GM23338 (cell line): ENCODE measurements around the gene SLC22A9. TPM values are rescaled to one million over a fixed set of nuclear protein-coding genes. Genes with fewer than 3 reads are reported as not detected.

Experiments
- ATAC-seq: fragments of 200-7000 bp; cut with Tn5 transposase; 3 replicates; pipeline ENCODE4 v1.9.1; 2020
- DNase-seq: peaks from one replicate; pipeline ENCODE4 v3.0.0-alpha.2; 2015; ENCODE audit warnings: low spot score
- H2AFZ ChIP-seq: fragments of 200-600 bp; sonication (generic); 2 replicates; pipeline ENCODE4 v1.8.0; 2016; ENCODE audit warnings: antibody characterized with exemption, mild to moderate bottlenecking, moderate library complexity
- H3F3A ChIP-seq: fragments of 200-600 bp; sonication (generic); replicated peaks from 2 replicates; pipeline ENCODE4 v1.8.0; 2017; ENCODE audit warnings: antibody characterized with exemption, mixed run types, low read depth
- H3K27ac ChIP-seq: fragments of 200-600 bp; sonication (generic); 2 replicates; pipeline ENCODE4 v1.6.1; 2016; ENCODE audit warnings: low read depth
- H3K27me3 ChIP-seq: fragments of 200-600 bp; sonication (generic); 2 replicates; pipeline ENCODE4 v1.8.0; 2016; ENCODE audit warnings: mild to moderate bottlenecking, mixed run types, moderate library complexity; ENCODE audit not compliant: insufficient read depth
- H3K36me3 ChIP-seq: fragments of 200-600 bp; sonication (generic); 2 replicates; pipeline ENCODE4 v1.8.0; 2016; ENCODE audit warnings: mild to moderate bottlenecking; ENCODE audit not compliant: insufficient read depth
- H3K4me1 ChIP-seq: fragments of 200-600 bp; sonication (generic); 2 replicates; pipeline ENCODE4 v1.8.0; 2016; ENCODE audit warnings: mild to moderate bottlenecking, moderate library complexity; ENCODE audit not compliant: insufficient read depth
- H3K4me2 ChIP-seq: fragments of 200-600 bp; sonication (generic); 2 replicates; pipeline ENCODE4 v1.7.1; 2017; ENCODE audit warnings: mixed run types
- H3K4me3 ChIP-seq: fragments of 200-600 bp; sonication (generic); 2 replicates; pipeline ENCODE4 v1.6.1; 2016; ENCODE audit warnings: mixed run types
- H3K79me2 ChIP-seq: fragments of 200-600 bp; sonication (generic); replicated peaks from 2 replicates; pipeline ENCODE4 v1.8.0; 2017; ENCODE audit warnings: mild to moderate bottlenecking; ENCODE audit not compliant: insufficient read depth
- H3K9me2 ChIP-seq: fragments of 200-600 bp; sonication (generic); 2 replicates; pipeline ENCODE4 v1.8.0; 2017; ENCODE audit not compliant: insufficient read depth
- H4K20me1 ChIP-seq: fragments of 200-600 bp; sonication (generic); replicated peaks from 2 replicates; pipeline ENCODE4 v1.8.0; 2017; ENCODE audit warnings: mild to moderate bottlenecking; ENCODE audit not compliant: insufficient read depth
- H3K27ac Mint-ChIP-seq: 2 replicates; pipeline ENCODE4 v1.8.0; 2020; ENCODE audit warnings: inconsistent platforms, mild to moderate bottlenecking, moderate library complexity, mixed read lengths
- H3K27me3 Mint-ChIP-seq: 3 replicates; pipeline ENCODE4 v1.8.0; 2022; ENCODE audit warnings: low read depth, mild to moderate bottlenecking, moderate library complexity, mixed read lengths, inconsistent platforms; ENCODE audit not compliant: insufficient read depth, poor library complexity
- H3K36me3 Mint-ChIP-seq: 3 replicates; pipeline ENCODE4 v1.8.0; 2021; ENCODE audit warnings: low read depth, mild to moderate bottlenecking, inconsistent platforms, moderate library complexity, mixed read lengths
- H3K4me1 Mint-ChIP-seq: 3 replicates; pipeline ENCODE4 v1.8.0; 2020; ENCODE audit warnings: mild to moderate bottlenecking, inconsistent platforms, mixed read lengths
- H3K4me3 Mint-ChIP-seq: 3 replicates; pipeline ENCODE4 v1.8.0; 2021; ENCODE audit warnings: moderate library complexity, mild to moderate bottlenecking, inconsistent platforms, mixed read lengths
- H3K9me3 Mint-ChIP-seq: 3 replicates; pipeline ENCODE4 v1.8.0; 2020; ENCODE audit warnings: moderate library complexity, mild to moderate bottlenecking, inconsistent platforms, mixed read lengths
- CREB1 ChIP-seq: fragments of 250-450 bp; sonication (Bioruptor Pico); IDR thresholded peaks from 2 replicates; pipeline ENCODE4 v1.5.0; 2020; ENCODE audit warnings: low read depth, mild to moderate bottlenecking, moderate library complexity
- ETS1 ChIP-seq: IDR thresholded peaks from 2 replicates; pipeline ENCODE4 v1.6.1; 2016; ENCODE audit warnings: antibody characterized with exemption
- EZH2 ChIP-seq: fragments of 200-600 bp; sonication (generic); IDR thresholded peaks from one replicate; pipeline ENCODE4 v1.8.0; 2017; ENCODE audit warnings: antibody characterized with exemption, mild to moderate bottlenecking, low read depth; ENCODE audit not compliant: unreplicated experiment
- EZH2phosphoT487 ChIP-seq: fragments of 200-600 bp; sonication (generic); IDR thresholded peaks from one replicate; pipeline ENCODE4 v1.8.1; 2018; ENCODE audit warnings: antibody characterized with exemption; ENCODE audit not compliant: unreplicated experiment
- POLR2AphosphoS5 ChIP-seq: IDR thresholded peaks from 2 replicates; pipeline ENCODE4 v1.6.1; 2016; ENCODE audit warnings: antibody characterized with exemption, low read depth
- ZNF114 ChIP-seq: fragments of 250-450 bp; sonication (Bioruptor Pico); IDR thresholded peaks from 2 replicates; pipeline ENCODE4 v1.5.0; 2020; ENCODE audit warnings: mild to moderate bottlenecking, moderate library complexity
- polyA plus RNA-seq: library from polyadenylated mRNA; unstranded; fragments of >200 nt; fragmentation: Nextera tagmentation; extraction: Ambion mirVana; gene quantifications from 2 replicates; pipeline ENCODE4 v1.2.1, GENCODE V29; 2016
- total RNA-seq: library from RNA; depleted of rRNA; stranded (reverse); fragments of >200 nt; shearing (Covaris generic); gene quantifications from 2 replicates; pipeline ENCODE4 v1.2.3, GENCODE V29; 2014
- TF ChIP-seq, protein P1 (sequence below): fragments of 250-450 bp; sonication (Bioruptor Pico); IDR thresholded peaks from 2 replicates; pipeline ENCODE4 v1.5.0; 2020; ENCODE audit warnings: mild to moderate bottlenecking, moderate library complexity

SLC22A9 gene
- total and polyA plus RNA-seq, 2 experiments from 2014 or later = not detected

DNA sequence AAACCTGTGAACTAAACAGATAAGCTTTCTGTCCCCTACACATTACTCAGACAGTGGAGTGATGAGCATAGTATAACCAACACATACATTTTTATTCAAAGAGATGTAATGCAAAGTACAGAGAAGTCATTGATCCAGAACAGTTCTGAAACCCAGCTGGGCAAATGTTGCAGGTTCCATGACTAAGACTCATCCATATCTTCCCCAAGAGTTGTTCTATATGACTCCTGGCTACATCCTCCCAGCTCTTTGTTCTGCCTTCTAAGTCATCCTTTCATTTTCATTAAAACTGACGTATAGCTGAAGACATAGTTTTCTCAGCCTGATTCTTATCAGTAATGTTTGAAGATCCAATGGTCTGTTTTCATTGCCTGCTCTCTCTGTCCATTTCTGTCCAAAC is 74.1 kb downstream of the SLC22A9 start:
- Histone ChIP-seq H2AFZ (no peak overlapping the region), H3F3A (no peaks in the 10 kb centered on the region)
- no peak overlapping the region for H3K27ac Mint-ChIP-seq

DNA sequence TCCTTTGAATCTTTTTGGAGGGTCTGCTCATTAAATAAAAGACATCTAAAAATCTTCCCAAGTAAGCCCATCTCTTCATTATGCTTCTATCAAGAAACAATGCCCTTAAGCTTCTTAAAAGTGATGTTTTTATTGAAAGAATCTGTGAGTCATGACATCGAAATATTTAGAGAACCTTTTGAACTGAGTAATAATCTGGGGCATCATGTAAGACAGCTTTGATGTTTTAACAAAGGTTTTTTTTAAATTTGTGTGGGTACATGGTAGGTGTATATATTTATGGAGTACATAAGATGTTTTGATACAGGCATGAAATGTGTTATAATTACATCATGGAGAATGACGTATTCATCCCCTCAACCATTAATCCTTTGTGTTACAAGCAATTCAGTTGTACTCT is 74.6 kb downstream of the SLC22A9 start:
- Histone ChIP-seq H3K4me3 (no peak overlapping the region), H3K79me2 (no peaks in the 10 kb centered on the region), H3F3A (no peaks in the 10 kb centered on the region), H4K20me1 (no peaks in the 10 kb centered on the region), H3K27me3 (no peaks in the 10 kb centered on the region), H3K4me1 (peaks cover 12% of the 10 kb centered on the region), H3K9me2 (peaks cover 24% of the 10 kb centered on the region), H3K36me3 (0 out of 2 replicates have a peak, but pooled peaks cover 3% of the 10 kb centered on the region), H2AFZ (no peak overlapping the region), H3K4me2 (no peak overlapping the region), H3K27ac (no peak overlapping the region)
- peaks cover 10% of the 10 kb centered on the region for H3K36me3 Mint-ChIP-seq
- ATAC-seq (no peak), DNase-seq (no peak)
- TF ChIP-seq EZH2 (no peak), EZH2phosphoT487 (no peak), ETS1 (no peak), POLR2AphosphoS5 (no peak), CREB1 (CRISPR knock-in tag) (no peak)
- TF ChIP-seq, protein P1, sequence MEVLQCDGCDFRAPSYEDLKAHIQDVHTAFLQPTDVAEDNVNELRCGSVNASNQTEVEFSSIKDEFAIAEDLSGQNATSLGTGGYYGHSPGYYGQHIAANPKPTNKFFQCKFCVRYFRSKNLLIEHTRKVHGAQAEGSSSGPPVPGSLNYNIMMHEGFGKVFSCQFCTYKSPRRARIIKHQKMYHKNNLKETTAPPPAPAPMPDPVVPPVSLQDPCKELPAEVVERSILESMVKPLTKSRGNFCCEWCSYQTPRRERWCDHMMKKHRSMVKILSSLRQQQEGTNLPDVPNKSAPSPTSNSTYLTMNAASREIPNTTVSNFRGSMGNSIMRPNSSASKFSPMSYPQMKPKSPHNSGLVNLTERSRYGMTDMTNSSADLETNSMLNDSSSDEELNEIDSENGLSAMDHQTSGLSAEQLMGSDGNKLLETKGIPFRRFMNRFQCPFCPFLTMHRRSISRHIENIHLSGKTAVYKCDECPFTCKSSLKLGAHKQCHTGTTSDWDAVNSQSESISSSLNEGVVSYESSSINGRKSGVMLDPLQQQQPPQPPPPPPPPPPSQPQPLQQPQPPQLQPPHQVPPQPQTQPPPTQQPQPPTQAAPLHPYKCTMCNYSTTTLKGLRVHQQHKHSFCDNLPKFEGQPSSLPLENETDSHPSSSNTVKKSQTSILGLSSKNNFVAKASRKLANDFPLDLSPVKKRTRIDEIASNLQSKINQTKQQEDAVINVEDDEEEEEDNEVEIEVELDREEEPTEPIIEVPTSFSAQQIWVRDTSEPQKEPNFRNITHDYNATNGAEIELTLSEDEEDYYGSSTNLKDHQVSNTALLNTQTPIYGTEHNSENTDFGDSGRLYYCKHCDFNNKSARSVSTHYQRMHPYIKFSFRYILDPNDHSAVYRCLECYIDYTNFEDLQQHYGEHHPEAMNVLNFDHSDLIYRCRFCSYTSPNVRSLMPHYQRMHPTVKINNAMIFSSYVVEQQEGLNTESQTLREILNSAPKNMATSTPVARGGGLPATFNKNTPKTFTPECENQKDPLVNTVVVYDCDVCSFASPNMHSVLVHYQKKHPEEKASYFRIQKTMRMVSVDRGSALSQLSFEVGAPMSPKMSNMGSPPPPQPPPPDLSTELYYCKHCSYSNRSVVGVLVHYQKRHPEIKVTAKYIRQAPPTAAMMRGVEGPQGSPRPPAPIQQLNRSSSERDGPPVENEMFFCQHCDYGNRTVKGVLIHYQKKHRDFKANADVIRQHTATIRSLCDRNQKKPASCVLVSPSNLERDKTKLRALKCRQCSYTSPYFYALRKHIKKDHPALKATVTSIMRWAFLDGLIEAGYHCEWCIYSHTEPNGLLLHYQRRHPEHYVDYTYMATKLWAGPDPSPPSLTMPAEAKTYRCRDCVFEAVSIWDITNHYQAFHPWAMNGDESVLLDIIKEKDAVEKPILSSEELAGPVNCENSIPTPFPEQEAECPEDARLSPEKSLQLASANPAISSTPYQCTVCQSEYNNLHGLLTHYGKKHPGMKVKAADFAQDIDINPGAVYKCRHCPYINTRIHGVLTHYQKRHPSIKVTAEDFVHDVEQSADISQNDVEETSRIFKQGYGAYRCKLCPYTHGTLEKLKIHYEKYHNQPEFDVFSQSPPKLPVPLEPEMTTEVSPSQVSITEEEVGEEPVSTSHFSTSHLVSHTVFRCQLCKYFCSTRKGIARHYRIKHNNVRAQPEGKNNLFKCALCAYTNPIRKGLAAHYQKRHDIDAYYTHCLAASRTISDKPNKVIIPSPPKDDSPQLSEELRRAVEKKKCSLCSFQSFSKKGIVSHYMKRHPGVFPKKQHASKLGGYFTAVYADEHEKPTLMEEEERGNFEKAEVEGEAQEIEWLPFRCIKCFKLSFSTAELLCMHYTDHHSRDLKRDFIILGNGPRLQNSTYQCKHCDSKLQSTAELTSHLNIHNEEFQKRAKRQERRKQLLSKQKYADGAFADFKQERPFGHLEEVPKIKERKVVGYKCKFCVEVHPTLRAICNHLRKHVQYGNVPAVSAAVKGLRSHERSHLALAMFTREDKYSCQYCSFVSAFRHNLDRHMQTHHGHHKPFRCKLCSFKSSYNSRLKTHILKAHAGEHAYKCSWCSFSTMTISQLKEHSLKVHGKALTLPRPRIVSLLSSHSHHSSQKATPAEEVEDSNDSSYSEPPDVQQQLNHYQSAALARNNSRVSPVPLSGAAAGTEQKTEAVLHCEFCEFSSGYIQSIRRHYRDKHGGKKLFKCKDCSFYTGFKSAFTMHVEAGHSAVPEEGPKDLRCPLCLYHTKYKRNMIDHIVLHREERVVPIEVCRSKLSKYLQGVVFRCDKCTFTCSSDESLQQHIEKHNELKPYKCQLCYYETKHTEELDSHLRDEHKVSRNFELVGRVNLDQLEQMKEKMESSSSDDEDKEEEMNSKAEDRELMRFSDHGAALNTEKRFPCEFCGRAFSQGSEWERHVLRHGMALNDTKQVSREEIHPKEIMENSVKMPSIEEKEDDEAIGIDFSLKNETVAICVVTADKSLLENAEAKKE = no peak
- H3K9me3 Mint-ChIP-seq = peaks cover 14% of the 10 kb centered on the region
- H3K27ac Mint-ChIP-seq = no peak overlapping the region
- no peaks in the 10 kb centered on the region for H3K27me3 Mint-ChIP-seq
- H3K4me1 Mint-ChIP-seq = peaks cover 21% of the 10 kb centered on the region
- no peak overlapping the region for H3K4me3 Mint-ChIP-seq

More for the DNA sequence above, 74.1 kb downstream of the SLC22A9 start:
- Mint-ChIP-seq H3K4me1 (peaks cover 17% of the 10 kb centered on the region), H3K4me3 (no peak overlapping the region), H3K36me3 (peaks cover 10% of the 10 kb centered on the region), H3K9me3 (peaks cover 14% of the 10 kb centered on the region), H3K27me3 (no peaks in the 10 kb centered on the region)
- no peak for DNase-seq
- no peak for ATAC-seq
- Histone ChIP-seq H3K36me3 (0 out of 2 replicates have a peak, but pooled peaks cover 4% of the 10 kb centered on the region), H3K27me3 (no peaks in the 10 kb centered on the region), H3K4me3 (no peak overlapping the region), H3K4me1 (peaks cover 8% of the 10 kb centered on the region; the same call in 1 of the 2 replicates), H3K9me2 (peaks cover 24% of the 10 kb centered on the region), H4K20me1 (no peaks in the 10 kb centered on the region), H3K79me2 (no peaks in the 10 kb centered on the region), H3K4me2 (no peak overlapping the region), H3K27ac (no peak overlapping the region)
- no peak for TF ChIP-seq ZNF114 (CRISPR knock-in tag)
